Keratinocyte (primary cell): ENCODE measurements around the gene ATP9B.

ENCODE experiments used
- EZH2 ChIP-seq: IDR thresholded peaks from one replicate; pipeline ENCODE4 v1.6.1; 2012; ENCODE audit warnings: inconsistent platforms, mild to moderate bottlenecking, low read length, moderate library complexity
- TF ChIP-seq, protein P1 (sequence below), 3 experiments: IDR thresholded peaks in 1 of 3; conservative IDR thresholded peaks in 1 of 3; optimal IDR thresholded peaks in 1 of 3; 2 replicates in 2 of 3; 3 replicates in 1 of 3; pipeline versions ENCODE3 to v1.5.1; 2011; ENCODE audit warnings: low read length in 3 of 3, mild to moderate bottlenecking in 3 of 3, moderate library complexity in 2 of 3, control low read depth in 1 of 3, inconsistent platforms in 1 of 3; ENCODE audit not compliant: insufficient read depth in 2 of 3; ENCODE audit errors: extremely low read depth in 1 of 3

DNA sequence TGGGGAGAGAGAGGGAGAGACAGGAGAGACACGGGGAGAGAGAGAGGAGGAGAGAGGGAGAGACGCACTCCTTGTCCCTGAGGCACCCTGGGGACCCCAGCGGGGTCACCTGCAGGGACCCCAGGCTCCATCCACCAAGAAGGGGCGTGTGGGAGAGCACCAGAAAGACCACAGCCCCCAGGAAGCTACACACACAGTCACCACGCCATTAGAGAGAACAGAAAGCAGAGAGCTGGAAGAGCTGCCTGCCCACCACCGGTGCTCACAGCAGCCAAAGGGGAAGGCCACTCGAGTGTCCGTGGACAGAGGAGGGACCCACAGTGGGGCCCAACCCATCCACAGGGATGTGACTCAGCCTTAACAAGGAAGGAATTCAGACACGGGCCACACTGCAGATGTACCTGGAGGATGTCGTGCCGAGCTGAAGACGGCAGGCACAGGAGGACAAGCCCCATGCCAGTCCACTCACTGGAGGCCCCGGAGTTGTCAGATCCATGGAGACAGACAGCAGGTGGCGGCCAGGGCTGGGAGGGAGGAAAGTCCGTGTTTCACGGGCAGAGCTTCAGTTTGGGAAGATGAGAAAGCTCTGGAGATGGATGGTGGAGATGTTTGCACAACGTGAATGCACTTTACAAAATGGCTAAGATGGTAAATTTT, 315.1 kb downstream of the ATP9B start:
- TF ChIP-seq, protein P1, sequence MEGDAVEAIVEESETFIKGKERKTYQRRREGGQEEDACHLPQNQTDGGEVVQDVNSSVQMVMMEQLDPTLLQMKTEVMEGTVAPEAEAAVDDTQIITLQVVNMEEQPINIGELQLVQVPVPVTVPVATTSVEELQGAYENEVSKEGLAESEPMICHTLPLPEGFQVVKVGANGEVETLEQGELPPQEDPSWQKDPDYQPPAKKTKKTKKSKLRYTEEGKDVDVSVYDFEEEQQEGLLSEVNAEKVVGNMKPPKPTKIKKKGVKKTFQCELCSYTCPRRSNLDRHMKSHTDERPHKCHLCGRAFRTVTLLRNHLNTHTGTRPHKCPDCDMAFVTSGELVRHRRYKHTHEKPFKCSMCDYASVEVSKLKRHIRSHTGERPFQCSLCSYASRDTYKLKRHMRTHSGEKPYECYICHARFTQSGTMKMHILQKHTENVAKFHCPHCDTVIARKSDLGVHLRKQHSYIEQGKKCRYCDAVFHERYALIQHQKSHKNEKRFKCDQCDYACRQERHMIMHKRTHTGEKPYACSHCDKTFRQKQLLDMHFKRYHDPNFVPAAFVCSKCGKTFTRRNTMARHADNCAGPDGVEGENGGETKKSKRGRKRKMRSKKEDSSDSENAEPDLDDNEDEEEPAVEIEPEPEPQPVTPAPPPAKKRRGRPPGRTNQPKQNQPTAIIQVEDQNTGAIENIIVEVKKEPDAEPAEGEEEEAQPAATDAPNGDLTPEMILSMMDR (optimal IDR thresholded peaks at IDR 0.05 in 1 of 3, IDR thresholded peaks at IDR 0.05 in 1 of 3, conservative IDR thresholded peaks at IDR 0.05 in 1 of 3; ENCODE audit: extremely low read depth in 1 of 3, insufficient read depth in 2 of 3, low read length in 3 of 3): no peak
- no peak for TF ChIP-seq EZH2
